Midbrain (tissue), 1 donor: ENCODE results near the gene SMG5.
"Not testable (repeated sequence)": the region's sequence is repeated elsewhere in the genome, so short reads cannot be mapped to it uniquely, and the experiment has no call there.

Source experiments
- DNase-seq: peaks from one replicate; lab custom pipeline; 2025; lab: John Stamatoyannopoulos, UW

SMG5 gene, protein sequence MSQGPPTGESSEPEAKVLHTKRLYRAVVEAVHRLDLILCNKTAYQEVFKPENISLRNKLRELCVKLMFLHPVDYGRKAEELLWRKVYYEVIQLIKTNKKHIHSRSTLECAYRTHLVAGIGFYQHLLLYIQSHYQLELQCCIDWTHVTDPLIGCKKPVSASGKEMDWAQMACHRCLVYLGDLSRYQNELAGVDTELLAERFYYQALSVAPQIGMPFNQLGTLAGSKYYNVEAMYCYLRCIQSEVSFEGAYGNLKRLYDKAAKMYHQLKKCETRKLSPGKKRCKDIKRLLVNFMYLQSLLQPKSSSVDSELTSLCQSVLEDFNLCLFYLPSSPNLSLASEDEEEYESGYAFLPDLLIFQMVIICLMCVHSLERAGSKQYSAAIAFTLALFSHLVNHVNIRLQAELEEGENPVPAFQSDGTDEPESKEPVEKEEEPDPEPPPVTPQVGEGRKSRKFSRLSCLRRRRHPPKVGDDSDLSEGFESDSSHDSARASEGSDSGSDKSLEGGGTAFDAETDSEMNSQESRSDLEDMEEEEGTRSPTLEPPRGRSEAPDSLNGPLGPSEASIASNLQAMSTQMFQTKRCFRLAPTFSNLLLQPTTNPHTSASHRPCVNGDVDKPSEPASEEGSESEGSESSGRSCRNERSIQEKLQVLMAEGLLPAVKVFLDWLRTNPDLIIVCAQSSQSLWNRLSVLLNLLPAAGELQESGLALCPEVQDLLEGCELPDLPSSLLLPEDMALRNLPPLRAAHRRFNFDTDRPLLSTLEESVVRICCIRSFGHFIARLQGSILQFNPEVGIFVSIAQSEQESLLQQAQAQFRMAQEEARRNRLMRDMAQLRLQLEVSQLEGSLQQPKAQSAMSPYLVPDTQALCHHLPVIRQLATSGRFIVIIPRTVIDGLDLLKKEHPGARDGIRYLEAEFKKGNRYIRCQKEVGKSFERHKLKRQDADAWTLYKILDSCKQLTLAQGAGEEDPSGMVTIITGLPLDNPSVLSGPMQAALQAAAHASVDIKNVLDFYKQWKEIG

DNA sequence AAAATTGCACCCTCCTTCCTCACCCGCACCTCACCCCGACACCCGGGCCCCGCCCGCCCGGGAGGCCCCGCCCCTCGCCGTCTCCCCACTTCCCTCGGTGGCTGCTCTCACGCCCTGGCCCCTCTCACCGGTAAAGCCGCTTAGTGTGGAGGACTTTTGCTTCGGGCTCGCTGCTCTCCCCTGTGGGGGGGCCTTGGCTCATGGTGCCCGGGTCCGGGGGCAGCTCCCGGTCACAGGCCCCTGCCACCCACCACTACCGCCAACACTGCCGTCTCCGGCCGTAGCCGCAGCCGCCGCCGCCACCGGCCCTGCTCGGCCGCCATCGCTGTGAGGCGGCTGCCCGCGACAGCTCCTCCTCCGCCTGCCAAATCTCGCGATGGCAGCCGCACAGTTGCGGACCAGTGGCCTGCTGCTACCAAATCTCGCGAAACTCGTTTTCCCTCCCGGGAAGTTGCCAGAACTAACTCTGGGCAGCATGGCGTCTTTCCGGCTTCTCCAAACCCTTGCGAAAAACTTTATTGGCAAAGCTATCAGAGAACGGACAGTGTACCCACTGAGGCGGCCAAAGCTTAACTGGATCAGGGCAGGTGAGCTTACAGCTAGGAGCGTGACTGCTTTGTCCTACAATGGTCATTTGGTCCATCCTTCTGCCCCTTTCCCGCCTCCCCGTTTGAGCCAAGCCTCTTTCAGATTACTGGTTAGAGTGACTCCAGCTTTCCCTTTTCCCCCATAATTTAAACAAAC is at the start of gene SMG5:
SMG5 (minus strand) TSS at position 347 of the 744 bp plus-strand sequence; CDS start at position 202, 145 bp downstream.
- peak; percentile 97 for DNase-seq

DNA sequence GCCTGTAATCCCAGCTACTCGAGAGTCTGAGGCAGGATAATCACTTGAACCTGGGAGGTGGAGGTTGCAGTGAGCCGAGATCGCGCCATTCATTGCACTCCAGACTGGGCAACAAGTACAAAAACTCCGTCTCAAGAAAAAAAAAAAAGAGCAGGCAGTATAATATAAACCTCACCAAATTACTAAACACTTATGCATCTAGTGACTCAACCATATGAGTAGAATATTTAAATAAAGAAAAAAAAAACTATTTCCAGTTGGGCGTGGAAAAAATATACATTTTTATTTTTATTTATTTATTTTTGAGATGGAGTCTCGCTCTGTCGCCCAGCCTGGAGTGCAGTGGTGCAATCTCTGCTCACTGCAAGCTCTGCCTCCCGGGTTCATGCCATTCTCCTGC is 40.6 kb upstream of the SMG5 start:
- not testable (repeated sequence) for DNase-seq

DNA sequence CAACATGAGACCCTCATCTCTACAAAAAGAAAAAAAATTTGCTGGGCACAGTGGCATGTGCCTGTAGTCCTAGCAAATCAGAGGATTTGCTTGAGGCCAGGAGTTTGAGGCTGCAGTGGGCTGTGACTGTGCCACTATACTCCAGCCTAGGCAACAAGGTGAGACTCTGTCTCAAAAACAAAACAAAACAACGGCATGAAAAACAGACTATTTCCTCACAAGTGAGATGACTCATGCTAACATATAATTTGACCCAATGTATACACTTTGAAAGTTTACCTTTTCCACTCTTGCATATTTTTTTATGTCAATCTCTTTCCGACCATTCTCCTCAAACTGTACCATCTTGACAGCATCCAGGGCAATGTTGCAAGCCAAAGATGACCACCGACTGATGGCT is 37.9 kb upstream of the SMG5 start:
- no peak for DNase-seq

DNA sequence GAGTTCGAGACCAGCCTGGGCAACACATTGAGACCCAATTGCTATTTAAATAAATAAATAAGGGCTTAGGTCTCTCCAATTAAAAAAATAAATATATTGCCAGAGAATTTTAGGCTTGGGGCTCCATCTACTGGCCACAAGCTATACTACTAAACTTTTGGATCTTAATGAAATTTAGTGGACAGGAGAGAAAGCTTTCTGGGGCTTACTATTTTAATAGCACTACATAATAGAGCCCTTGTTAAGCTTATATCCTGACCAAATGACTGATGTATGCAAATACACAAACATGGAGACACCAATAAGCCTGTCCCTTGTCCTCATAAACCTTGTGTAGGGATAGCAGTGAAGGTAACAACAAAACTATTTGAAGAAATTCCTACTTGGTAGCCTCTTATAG is 37.0 kb upstream of the SMG5 start:
- DNase-seq, result no peak

DNA sequence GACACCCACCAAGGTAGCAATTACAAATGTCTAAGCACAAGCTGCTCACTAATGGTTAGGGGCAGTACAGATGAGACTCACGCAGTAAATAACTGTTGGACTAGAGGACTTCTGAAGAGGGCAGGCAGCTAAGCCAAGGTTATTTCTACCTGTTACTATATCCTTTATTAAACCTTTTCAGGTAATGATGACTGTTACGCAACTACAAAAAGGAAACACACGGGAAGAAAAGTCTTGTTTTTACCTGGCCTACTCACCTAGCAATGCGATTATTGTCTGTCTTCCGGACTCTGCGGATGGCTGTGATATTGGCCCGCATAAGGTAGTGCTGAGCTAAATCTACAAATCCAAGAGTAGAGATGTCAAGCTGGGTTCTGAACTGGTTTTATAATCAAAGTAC is 34.3 kb upstream of the SMG5 start:
- DNase-seq, result no peak

DNA sequence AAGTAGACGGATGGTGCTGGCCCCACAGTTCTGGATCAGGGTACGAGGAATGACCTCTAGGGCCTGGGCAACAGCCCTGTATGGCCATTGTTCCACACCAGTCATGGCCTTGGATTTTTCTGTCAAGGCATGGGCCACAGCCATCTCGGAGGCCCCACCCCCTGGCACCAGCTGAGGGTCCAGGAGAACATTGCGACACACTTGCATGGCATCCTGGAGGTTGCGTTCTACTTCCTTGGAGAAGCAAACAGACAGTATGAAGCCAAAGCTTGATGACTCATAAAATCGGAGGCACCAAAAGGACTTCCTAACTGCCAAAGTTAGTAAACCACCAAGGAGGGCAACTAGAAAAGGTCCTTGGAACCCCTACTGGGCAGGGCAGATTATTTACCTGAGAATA is 28.3 kb upstream of the SMG5 start:
- DNase-seq, result no peak

DNA sequence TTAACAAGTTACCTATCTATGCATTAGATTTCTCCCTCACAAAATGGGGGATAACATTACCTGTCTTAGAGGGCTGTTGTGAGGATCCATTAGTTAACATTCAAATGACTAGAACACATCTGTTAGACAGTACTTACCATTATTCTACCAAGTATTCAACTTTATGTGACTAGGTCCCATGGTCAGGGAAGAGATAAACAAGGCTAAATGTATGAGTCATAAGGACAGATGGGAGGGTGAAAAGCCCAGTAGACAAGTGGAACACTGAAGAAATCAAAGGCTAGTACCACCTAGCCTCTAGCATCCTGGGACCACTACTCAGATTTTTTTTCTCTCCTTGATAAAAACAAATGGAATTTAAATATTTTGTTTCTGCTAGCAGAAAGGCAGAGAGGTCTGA is 25.5 kb upstream of the SMG5 start:
- DNase-seq, result no peak

DNA sequence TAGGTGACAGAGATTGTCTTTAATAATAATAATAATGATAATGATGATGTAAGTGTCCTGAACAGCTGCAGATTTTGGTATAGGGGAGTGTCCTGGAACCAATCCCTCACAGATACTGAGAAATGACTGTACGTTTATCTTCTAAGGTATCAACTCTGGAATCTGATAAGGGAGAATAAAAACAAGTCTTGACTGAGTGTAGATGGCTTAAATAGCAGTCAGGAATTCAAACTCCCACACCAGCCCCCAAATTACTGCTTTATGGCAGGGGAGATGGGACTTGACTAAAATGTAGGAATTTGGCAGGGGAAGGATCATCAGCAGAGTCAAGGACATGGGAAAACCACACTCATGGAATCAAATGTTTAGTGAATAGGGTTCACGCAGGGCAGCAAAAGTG is 22.6 kb upstream of the SMG5 start:
- DNase-seq, result no peak

DNA sequence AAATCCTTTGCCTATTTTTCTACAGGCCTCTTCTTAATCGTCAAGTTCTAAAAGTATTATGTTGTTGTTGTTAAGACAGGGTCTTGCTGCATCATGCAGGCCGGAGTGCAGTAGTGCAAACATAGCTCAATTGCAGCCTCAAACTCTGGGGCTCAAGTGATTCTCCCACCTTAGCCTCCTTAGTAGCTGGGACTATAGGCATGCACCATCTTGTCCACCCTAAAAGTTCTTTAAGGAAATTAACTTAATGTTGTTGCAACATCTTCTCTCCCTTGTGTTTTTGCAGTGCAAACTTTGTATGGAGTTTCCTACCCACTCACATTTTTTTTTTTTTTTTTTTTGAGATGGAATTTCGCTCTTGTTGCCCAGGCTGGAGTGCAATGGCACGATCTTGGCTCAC is 20.6 kb upstream of the SMG5 start:
- DNase-seq, result no peak

DNA sequence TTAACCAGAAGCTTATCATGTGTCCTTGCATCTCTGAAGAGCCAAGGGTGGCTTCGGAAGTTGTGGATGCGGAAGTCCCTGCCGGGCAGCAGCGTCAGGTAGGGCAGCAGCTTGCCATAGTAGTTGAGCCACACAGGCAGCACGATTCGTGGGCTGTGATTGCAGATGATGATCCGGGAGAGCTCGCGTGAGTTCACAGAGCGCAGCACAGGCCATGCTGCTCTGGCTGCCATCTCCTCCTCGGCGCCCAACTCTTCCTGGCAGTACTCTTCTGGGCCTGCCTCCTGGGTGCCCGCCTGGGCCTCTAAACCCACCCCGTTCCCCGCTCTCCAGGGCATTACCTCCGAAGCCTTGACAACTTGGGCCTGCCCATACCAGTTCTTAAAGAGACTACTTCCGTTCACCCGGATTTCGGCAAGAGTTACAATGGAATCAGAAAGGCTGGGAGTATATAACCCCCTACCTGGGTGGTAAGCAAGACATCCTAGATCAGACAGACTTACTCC is 16.3 kb upstream of the SMG5 start, which contains the start of gene VHLL:
VHLL (minus strand) TSS at position 456 of the 506 bp plus-strand sequence; CDS start at position 338, 118 bp downstream.
- no peak for DNase-seq

DNA sequence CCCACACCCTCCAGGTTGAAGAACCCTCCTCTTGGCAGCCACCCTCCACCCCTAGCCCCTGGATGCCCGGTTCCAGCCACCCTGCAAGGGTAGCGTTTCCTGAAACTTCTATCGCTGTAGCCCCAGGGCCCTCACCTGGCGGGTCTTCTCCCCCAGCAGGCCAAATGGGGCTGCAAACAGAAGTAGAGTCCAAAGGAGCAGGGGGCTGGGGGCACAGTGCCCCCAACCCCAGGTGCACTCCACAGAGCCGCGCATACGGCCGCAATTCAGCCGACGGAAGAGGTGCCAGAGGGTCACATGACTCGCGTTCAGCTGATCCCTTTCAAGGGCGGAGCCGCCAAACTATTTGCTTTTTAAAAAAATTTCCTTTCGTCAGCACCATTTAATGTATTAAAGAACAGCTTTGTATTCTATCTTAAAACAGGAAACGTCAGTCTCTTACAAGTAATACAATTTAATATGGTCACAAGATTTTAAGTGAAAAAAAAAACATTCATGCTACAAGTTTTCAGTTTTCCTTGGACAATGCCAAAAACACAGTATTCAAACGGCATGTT is 12.8 kb upstream of the SMG5 start, which contains the start of gene GLMP:
GLMP (minus strand) TSS at position 289 of the 557 bp plus-strand sequence; CDS start at position 255, 34 bp downstream.
- peak; percentile 68 for DNase-seq

DNA sequence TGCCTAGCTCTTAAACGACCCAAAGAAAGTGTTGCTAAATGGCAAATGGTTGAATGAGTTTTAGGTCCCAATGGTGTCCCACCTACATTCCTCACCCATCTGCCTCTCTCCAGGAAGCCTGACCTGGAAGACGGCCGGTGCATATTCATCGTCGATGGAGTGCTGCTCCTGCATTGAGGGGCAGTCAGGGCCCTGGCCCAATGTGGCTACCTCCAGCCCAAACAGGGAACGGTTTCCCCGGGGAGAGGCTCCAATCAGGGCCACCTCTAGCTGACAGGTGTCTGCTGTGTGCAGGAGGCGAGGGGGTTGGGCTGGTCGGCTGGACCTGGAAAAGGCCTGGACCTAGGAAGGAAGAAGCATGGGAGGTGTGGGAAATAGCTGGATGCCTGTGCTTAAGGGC is 11.3 kb upstream of the SMG5 start:
- no peak for DNase-seq

DNA sequence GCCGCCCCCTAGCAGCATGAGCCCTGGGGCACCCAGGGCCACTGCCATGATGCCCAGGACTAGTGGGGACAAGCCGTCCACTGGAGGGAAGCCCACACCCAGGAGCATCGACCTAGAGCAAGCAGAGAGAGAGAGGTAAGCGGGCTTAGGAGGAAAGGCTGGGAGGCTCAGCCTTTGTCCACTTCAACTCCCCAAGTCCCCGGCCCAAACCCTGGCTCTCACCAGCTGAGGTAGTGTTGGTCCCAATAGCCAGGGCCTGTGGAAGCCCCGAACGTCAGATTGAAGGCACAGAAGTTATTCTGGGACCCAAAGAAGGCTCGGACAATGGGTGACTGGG is 10.4 kb upstream of the SMG5 start:
- no peak for DNase-seq

DNA sequence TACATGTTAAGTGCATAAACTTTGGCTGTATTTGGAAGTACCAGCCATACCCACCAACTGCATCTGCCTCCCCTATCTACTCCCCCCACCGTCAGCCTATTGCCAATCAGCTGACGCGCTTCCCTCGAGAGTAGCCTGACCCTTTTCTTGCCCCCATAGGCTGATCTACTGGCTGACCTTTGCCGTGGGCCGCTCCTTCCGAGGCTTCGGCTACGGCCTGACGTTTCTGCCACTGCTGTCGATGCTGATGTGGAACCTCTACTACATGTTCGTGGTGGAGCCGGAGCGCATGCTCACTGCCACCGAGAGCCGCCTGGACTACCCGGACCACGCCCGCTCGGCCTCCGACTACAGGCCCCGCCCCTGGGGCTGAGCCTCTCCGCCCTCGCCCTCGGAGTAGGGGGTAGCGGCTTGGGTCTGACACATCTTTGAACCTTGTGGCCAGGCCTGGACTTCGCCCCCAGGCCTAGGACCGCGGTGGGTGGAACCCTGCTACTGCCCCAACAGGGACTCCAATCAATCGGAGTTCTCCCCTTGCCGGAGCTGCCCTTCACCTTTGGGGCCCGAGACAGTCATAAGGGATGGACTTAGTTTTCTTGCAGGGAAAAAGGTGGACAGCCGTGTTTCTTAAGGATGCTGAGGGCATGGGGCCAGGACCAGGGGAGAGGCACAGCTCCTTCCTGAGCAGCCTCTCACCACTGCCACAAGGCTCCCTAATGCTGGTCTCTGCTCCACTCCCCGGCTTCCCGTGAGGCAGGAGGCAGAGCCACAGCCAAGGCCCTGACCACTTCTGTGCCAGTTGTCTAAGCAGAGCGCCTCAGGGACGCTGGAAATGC is 8.8 kb upstream of the SMG5 start:
- DNase-seq, result peak; percentile 75

DNA sequence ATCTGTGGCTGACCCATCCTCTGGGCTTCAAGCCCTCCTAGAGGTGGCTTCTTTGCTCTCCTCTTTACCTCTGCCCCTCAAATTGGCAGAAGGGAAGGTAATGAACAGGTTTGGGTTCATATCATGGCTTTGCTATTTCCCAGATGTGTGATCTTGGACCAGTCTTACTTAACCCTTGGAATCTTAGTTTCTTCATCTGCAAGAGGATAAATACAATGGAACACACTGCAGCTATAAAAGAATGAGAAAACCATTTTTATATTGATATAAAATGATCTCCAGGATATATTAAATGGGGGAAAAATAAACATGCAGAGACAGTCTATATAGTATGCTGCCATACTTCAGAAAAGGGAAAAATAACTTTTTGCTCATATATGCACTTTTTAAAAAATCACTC is 7.2 kb upstream of the SMG5 start:
- no peak for DNase-seq

DNA sequence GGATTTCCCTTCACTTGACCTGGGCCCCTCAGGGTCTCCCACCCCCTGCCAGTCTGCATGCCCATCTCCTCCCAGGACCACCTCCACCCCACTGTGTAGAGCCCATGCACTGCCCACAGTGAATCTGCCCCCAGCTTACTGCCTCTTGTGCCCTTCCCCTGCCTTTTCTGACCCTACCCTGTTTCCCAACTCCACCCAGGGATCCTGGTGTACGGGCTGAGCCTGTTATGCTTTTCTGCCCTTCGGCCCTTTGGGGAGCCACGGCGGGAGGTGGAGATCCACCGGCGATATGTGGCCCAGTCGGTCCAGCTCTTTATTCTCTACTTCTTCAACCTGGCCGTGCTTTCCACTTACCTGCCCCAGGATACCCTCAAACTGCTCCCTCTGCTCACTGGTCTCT is 3.4 kb upstream of the SMG5 start:
- DNase-seq, result no peak

DNA sequence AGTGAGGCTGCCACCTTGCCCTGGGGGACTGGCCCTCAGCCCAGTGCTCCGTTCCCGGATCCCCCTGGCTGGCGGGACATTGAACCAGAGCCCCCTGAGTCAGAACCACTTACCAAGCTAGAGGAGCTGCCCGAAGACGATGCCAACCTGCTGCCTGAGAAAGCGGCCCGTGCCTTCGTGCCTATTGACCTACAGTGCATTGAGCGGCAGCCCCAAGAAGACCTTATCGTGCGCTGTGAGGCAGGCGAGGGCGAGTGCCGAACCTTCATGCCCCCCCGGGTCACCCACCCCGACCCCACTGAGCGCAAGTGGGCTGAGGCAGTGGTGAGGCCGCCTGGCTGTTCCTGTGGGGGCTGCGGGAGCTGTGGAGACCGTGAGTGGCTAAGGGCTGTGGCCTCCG is 2.8 kb upstream of the SMG5 start:
- no peak for DNase-seq

DNA sequence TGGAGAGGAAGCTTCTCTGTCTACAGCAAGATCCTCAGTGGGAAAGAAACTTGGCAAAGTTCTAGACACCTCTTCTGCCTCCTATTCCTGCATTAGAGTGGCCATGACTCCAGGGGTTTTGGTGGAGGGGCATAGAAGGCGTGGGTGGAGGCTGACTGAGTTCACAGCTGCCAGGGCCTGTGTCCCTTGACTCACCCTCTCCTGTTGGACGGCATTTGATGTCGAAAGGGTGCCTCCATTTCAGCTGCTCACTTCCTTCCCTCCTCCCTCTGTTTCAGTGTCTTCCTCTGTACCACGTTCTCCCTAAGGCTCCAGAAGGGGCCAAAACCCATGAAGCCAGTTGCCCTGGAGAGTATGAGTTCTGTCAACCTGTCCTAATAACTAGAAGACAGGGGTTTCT is 2.1 kb upstream of the SMG5 start:
- DNase-seq, result no peak

DNA sequence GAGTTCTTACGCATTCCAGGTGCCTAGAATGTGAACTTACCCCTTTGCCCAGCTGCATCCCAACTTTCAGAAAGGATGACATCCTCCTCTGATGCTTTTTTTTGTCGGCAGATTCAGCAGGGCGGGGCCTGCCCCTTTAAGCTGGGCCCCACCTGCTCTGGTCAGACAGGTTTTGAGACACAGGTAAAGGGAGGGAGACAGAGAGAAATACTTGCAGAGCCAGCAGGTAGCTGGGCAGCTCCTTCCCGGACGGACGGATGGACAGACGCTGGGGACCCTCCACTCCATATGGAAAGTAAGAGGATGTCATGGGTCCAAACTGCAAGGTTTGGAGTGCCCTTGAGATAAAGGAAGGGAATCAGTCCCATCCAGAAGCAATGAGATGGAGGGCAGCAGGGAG is 1.5 kb upstream of the SMG5 start, which contains the start of gene TMEM79:
TMEM79 (plus strand) TSS at position 214 of the 400 bp plus-strand sequence. CDS start 902 bp downstream, outside the sequence.
- no peak for DNase-seq

DNA sequence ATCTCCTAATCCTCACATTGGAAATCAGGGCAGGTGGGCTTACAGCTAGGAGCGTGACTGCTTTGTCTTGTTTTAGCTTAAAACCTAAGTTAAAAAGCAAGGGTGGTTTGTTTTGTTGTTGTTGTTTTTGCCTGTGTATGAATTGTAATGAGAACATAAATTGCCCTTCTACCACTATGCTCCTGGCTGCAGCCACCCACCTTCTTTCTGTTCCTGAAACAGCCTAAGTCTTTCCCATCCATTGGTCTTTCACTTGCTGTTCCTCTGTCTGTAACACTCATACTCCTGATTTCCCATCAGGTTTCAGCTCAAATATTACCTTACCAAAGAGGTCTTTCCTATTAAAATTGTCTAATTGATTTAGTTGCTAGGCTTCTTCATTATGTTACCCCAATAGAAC is 896 bp upstream of the SMG5 start:
- no peak for DNase-seq
